PC-9 (cell line): ENCODE data around the gene ERMP1. TPM values are rescaled to one million over a fixed set of nuclear protein-coding genes. Genes with fewer than 3 reads are reported as not detected.

ENCODE experiments used
- BruUV-seq: library from RNA; stranded (reverse); fragments of 400-500 nt; replicated peaks from 2 replicates; lab custom pipeline; 2021; lab: Mats Ljungman, UMichigan
- CTCF ChIA-PET: fragments of 300-600 bp; sonication (Branson Sonifier 250); formaldehyde crosslinking; loops from one replicate; lab custom pipeline; 2022; ENCODE audit warnings: antibody characterized with exemption; lab: Charles Lee
- POLR2A ChIA-PET: fragments of 300-600 bp; sonication (Branson Sonifier 250); formaldehyde crosslinking; loops from one replicate; lab custom pipeline; 2022; ENCODE audit warnings: antibody characterized with exemption; ENCODE audit not compliant: unreplicated experiment; lab: Charles Lee
- DNase-seq, 2 experiments: peaks; one replicate each; pipeline versions ENCODE4 v3.0.0 to v3.0.0-alpha.2; 2015 to 2022; ENCODE audit warnings: mixed read lengths in 1 of 2
- H2AFZ ChIP-seq: fragments of 200-600 bp; sonication (generic); 2 replicates; pipeline ENCODE4 v1.8.1; 2017; ENCODE audit warnings: antibody characterized with exemption
- H3F3A ChIP-seq: fragments of 200-600 bp; sonication (generic); 2 replicates; pipeline ENCODE4 v1.8.1; 2017; ENCODE audit warnings: antibody characterized with exemption, mild to moderate bottlenecking, low read depth; ENCODE audit not compliant: insufficient read depth
- H3K27ac ChIP-seq: fragments of 200-600 bp; sonication (generic); 2 replicates; pipeline ENCODE4 v1.6.1; 2016; ENCODE audit warnings: mixed run types
- H3K27me3 ChIP-seq: fragments of 200-600 bp; sonication (generic); 2 replicates; pipeline ENCODE4 v1.6.1; 2016; ENCODE audit warnings: low read depth, mixed run types; ENCODE audit not compliant: insufficient read depth
- H3K36me3 ChIP-seq: fragments of 200-600 bp; sonication (generic); 2 replicates; pipeline ENCODE4 v1.6.1; 2016; ENCODE audit warnings: low read depth, mixed run types
- H3K4me1 ChIP-seq: fragments of 200-600 bp; sonication (generic); replicated peaks from 2 replicates; pipeline ENCODE4 v1.6.1; 2016; ENCODE audit warnings: mixed run types; ENCODE audit not compliant: insufficient read depth
- H3K4me2 ChIP-seq: fragments of 200-600 bp; sonication (generic); 2 replicates; pipeline ENCODE4 v1.6.1; 2017; ENCODE audit warnings: mixed run types
- H3K4me3 ChIP-seq: fragments of 200-600 bp; sonication (generic); 2 replicates; pipeline ENCODE4 v1.6.1; 2016; ENCODE audit warnings: mixed run types
- H3K79me2 ChIP-seq: fragments of 200-600 bp; sonication (generic); 2 replicates; pipeline ENCODE4 v1.6.1; 2017; ENCODE audit warnings: low read depth, mixed run types
- H3K9me2 ChIP-seq: fragments of 200-600 bp; sonication (generic); 2 replicates; pipeline ENCODE4 v1.8.1; 2017; ENCODE audit warnings: mild to moderate bottlenecking; ENCODE audit not compliant: insufficient read depth
- H3K9me3 ChIP-seq: fragments of 200-600 bp; sonication (generic); 2 replicates; pipeline ENCODE4 v1.8.1; 2016; ENCODE audit warnings: low read depth; ENCODE audit not compliant: insufficient read depth
- H4K20me1 ChIP-seq: fragments of 200-600 bp; sonication (generic); 2 replicates; pipeline ENCODE4 v1.8.1; 2017; ENCODE audit not compliant: insufficient read depth
- EZH2 ChIP-seq: fragments of 200-600 bp; sonication (generic); IDR thresholded peaks from 2 replicates; pipeline ENCODE4 v1.8.0; 2017; ENCODE audit warnings: antibody characterized with exemption, low read depth
- intact Hi-C: fragments of 100-400 bp; cut with micrococcal nuclease; formaldehyde crosslinking; loops from one replicate; pipeline ENCODE4 v1.10.0; 2022; ENCODE audit not compliant: unreplicated experiment
- total RNA-seq: library from RNA; stranded (reverse); gene quantifications from 2 replicates; pipeline ENCODE4 v1.2.3, GENCODE V29; 2021
- TF ChIP-seq, protein P1 (sequence below): fragments of 200-600 bp; sonication (generic); conservative IDR thresholded peaks from 2 replicates; pipeline ENCODE4 v1.6.1; 2017; ENCODE audit warnings: mixed run types, antibody characterized with exemption, mild to moderate bottlenecking, moderate library complexity

ERMP1 gene
- total RNA-seq, 1 experiment from 2014 or later: 51.0 TPM

DNA sequence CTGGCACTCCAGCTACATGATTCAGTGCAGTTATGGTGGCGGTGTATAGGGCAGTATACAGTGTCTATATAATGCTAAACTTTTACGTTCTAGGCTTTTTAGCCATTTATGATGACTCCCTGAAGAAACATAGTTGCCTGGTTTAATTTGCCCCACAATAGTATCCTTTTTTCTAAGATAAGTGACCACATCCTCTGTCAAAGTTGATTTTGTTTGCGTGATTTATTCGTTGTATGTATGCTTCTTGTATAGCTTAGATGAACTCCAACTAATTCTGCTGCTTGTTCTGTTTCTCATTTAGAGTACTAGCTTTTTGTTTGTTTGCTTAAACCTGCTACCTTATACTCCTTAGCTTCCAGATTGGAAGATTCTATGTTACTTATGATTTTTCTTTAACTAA, 83.6 kb downstream of the ERMP1 start:
- Histone ChIP-seq H3K9me2 (no peaks in the 10 kb centered on the region), H3K9me3 (no peaks in the 10 kb centered on the region), H3K79me2 (no peaks in the 10 kb centered on the region), H3K4me1 (no peaks in the 10 kb centered on the region), H2AFZ (no peak overlapping the region), H3K27me3 (no peaks in the 10 kb centered on the region), H3K36me3 (no peaks in the 10 kb centered on the region; the same call in 1 of the 2 replicates), H4K20me1 (no peaks in the 10 kb centered on the region), H3K4me2 (no peak overlapping the region), H3K4me3 (no peak overlapping the region), H3F3A (no peaks in the 10 kb centered on the region), H3K27ac (no peak overlapping the region)
- no peak for TF ChIP-seq EZH2
- TF ChIP-seq, protein P1, sequence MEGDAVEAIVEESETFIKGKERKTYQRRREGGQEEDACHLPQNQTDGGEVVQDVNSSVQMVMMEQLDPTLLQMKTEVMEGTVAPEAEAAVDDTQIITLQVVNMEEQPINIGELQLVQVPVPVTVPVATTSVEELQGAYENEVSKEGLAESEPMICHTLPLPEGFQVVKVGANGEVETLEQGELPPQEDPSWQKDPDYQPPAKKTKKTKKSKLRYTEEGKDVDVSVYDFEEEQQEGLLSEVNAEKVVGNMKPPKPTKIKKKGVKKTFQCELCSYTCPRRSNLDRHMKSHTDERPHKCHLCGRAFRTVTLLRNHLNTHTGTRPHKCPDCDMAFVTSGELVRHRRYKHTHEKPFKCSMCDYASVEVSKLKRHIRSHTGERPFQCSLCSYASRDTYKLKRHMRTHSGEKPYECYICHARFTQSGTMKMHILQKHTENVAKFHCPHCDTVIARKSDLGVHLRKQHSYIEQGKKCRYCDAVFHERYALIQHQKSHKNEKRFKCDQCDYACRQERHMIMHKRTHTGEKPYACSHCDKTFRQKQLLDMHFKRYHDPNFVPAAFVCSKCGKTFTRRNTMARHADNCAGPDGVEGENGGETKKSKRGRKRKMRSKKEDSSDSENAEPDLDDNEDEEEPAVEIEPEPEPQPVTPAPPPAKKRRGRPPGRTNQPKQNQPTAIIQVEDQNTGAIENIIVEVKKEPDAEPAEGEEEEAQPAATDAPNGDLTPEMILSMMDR: no peak
- no TSS peak for BruUV-seq
- POLR2A ChIA-PET: interaction anchor here (0.7 kb wide), 1 partner anchor 10 kb away, joined by 43 read pairs; no protein-coding TSS in a partner anchor
- DNase-seq: no peak
- CTCF ChIA-PET: interaction anchor here (0.5 kb wide), 1 partner anchor 50 kb away, joined by 3 read pairs; no protein-coding TSS in a partner anchor
- intact Hi-C loops: no loop called here

DNA sequence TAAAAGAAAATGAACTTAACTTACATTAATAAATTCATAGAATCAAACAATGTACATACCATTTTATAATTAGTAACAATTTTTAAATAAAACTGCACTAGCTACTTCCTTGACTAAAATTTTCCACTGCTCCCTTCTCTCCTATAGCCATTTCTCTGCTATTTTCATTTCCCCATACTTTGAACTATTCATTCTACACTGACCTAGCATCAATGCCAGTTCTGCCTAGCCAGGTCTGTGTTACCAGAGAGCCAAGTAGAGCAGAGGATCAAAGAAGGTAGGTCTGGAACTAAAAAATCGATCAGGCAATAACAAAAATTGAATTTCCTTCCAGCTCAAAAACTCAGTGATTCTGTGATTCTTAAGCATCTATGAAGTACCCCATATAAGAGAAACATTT, 84.5 kb downstream of the ERMP1 start:
- Histone ChIP-seq H3F3A (no peaks in the 10 kb centered on the region), H3K36me3 (no peaks in the 10 kb centered on the region; the same call in 1 of the 2 replicates), H2AFZ (no peak overlapping the region), H4K20me1 (no peaks in the 10 kb centered on the region), H3K4me1 (no peaks in the 10 kb centered on the region), H3K27ac (no peak overlapping the region), H3K4me2 (no peak overlapping the region), H3K27me3 (no peaks in the 10 kb centered on the region), H3K79me2 (no peaks in the 10 kb centered on the region), H3K9me2 (no peaks in the 10 kb centered on the region), H3K9me3 (no peaks in the 10 kb centered on the region), H3K4me3 (no peak overlapping the region)
- ChIA-PET POLR2A (no interaction called here), CTCF (no interaction called here)
- DNase-seq: no peak
- BruUV-seq: no TSS peak
- TF ChIP-seq, protein P1: no peak
- no peak for TF ChIP-seq EZH2
- intact Hi-C loops: no loop called here

DNA sequence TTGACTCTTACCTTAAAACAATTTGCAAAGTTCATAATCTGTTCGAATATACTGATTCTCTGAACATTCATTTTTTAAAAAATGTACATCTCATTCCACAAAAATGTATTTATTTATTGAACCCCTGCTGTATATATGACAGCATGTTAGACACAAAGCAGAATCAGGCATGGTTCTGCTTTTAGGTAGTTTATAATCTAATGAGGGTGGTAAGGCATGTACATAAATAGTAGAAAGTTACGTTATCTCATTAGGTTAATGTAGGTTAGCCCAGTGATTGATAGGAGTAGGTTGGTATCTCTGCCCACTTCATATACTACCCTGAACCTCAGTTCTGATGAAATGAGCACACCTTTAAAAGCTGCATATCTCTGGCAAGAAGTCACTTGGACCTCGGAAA, 89.8 kb downstream of the ERMP1 start:
- Histone ChIP-seq H3K9me2 (no peaks in the 10 kb centered on the region), H4K20me1 (no peaks in the 10 kb centered on the region), H3K4me3 (no peak overlapping the region), H3K27ac (no peak overlapping the region), H2AFZ (no peak overlapping the region), H3K79me2 (no peaks in the 10 kb centered on the region), H3K4me1 (no peaks in the 10 kb centered on the region), H3K27me3 (no peaks in the 10 kb centered on the region), H3F3A (no peaks in the 10 kb centered on the region), H3K36me3 (no peaks in the 10 kb centered on the region; the same call in 1 of the 2 replicates), H3K9me3 (no peaks in the 10 kb centered on the region), H3K4me2 (no peak overlapping the region)
- ChIA-PET CTCF (no interaction called here), POLR2A (no interaction called here)
- no peak for TF ChIP-seq EZH2
- TF ChIP-seq, protein P1: no peak
- intact Hi-C loops: no loop called here
- no peak for DNase-seq
- no TSS peak for BruUV-seq
